K562 (cell line): ENCODE data around the gene SYNJ2. TPM values are rescaled to one million over a fixed set of nuclear protein-coding genes. Genes with fewer than 3 reads are reported as not detected.

ENCODE experiments used
- ATAC-seq: fragments of 200-7000 bp; cut with Tn5 transposase; 3 replicates; pipeline ENCODE4 v1.9.1; 2020; ENCODE audit warnings: moderate library complexity
- BruUV-seq: library from RNA; stranded (reverse); fragments of 400-500 nt; replicated peaks from 2 replicates; lab custom pipeline; 2021; lab: Mats Ljungman, UMichigan
- CTCF ChIA-PET: fragments of 300-600 bp; formaldehyde crosslinking; extraction: SDS; loops from one replicate; lab custom pipeline; 2021; ENCODE audit warnings: low intra/inter-chr PET ratio; lab: Yijun Ruan, JAX
- POLR2A ChIA-PET: fragments of 300-600, 350-650 bp; sonication (Branson Sonifier 250); formaldehyde crosslinking; extraction: SDS; loops from one replicate; lab custom pipeline; 2021; ENCODE audit warnings: antibody characterized with exemption, inconsistent platforms; lab: Yijun Ruan, JAX
- DNase-seq, 4 experiments: peaks; one replicate each; pipeline versions ENCODE4 v3.0.0 to v3.0.0-alpha.2; 2011 to 2018; ENCODE audit warnings: low spot score in 3 of 4, mixed read lengths in 3 of 4; ENCODE audit errors: extremely low read depth in 1 of 4
- FAIRE-seq: peaks from 2 replicates; lab custom pipeline; 2011; peaks lifted over from hg19 to GRCh38; lab: Jason Lieb, UNC
- H2AFZ ChIP-seq: 2 replicates; pipeline ENCODE4 v1.6.0; 2011; ENCODE audit warnings: low read depth, low read length, control low read depth, inconsistent platforms
- H3K27ac ChIP-seq: fragments of 200-600 bp; 3 replicates; pipeline ENCODE4 v1.8.0; 2011; ENCODE audit warnings: low read depth, mild to moderate bottlenecking, control low read depth, inconsistent platforms, low read length, moderate library complexity, mixed read lengths; ENCODE audit errors: extremely low read depth
- H3K27me3 ChIP-seq, 2 experiments: fragments of 300-600 bp in 1 of 2; 2 replicates in 1 of 2; 3 replicates in 1 of 2; pipeline versions ENCODE4 v1.6.0 to v1.8.0; 2011; ENCODE audit warnings: inconsistent platforms in 2 of 2, low read length in 2 of 2, mild to moderate bottlenecking in 1 of 2, mixed read lengths in 1 of 2, moderate library complexity in 1 of 2; ENCODE audit not compliant: control insufficient read depth in 2 of 2, insufficient read depth in 2 of 2
- H3K36me3 ChIP-seq: fragments of 300-600 bp; 3 replicates; pipeline ENCODE4 v1.8.0; 2011; ENCODE audit warnings: mild to moderate bottlenecking, low read length, inconsistent platforms; ENCODE audit not compliant: control insufficient read depth, insufficient read depth
- H3K4me1 ChIP-seq, 2 experiments: fragments of 200-600 bp in 1 of 2; replicated peaks in 1 of 2; 2 replicates in 1 of 2; 3 replicates in 1 of 2; pipeline versions ENCODE4 v1.5.1 to v1.8.0; 2011; ENCODE audit warnings: inconsistent platforms in 2 of 2, low read length in 2 of 2, mild to moderate bottlenecking in 1 of 2, mixed read lengths in 1 of 2, moderate library complexity in 1 of 2; ENCODE audit not compliant: control insufficient read depth in 2 of 2, insufficient read depth in 2 of 2
- H3K4me2 ChIP-seq: 2 replicates; pipeline ENCODE4 v1.6.1; 2011; ENCODE audit warnings: low read length, control low read depth, inconsistent platforms, mixed read lengths; ENCODE audit not compliant: insufficient read depth
- H3K4me3 ChIP-seq: fragments of 200-600 bp; sonication (generic), shearing (Covaris generic); 2 replicates; pipeline ENCODE4 v1.5.1; 2016; ENCODE audit warnings: control low read depth, inconsistent platforms
- H3K79me2 ChIP-seq: fragments of 200-600 bp; 3 replicates; pipeline ENCODE4 v1.8.0; 2011; ENCODE audit warnings: low read length, inconsistent platforms; ENCODE audit not compliant: control insufficient read depth, insufficient read depth
- H3K9ac ChIP-seq, 2 experiments: 2 replicates each; pipeline versions ENCODE4 v1.6.0 to v1.6.1; 2011; ENCODE audit warnings: low read depth in 2 of 2, low read length in 2 of 2, control low read depth in 1 of 2, inconsistent platforms in 1 of 2, mild to moderate bottlenecking in 1 of 2, mixed read lengths in 1 of 2; ENCODE audit not compliant: insufficient read depth in 1 of 2
- H3K9me1 ChIP-seq: one replicate; pipeline ENCODE4 v1.6.0; 2011; ENCODE audit warnings: inconsistent platforms, mild to moderate bottlenecking, low read length, moderate library complexity; ENCODE audit not compliant: control insufficient read depth, insufficient read depth
- H3K9me3 ChIP-seq: replicated peaks from 2 replicates; pipeline ENCODE4 v1.5.1; 2011; ENCODE audit warnings: low read depth, low read length, inconsistent platforms; ENCODE audit not compliant: control insufficient read depth, insufficient read depth
- H4K20me1 ChIP-seq: replicated peaks from 2 replicates; pipeline ENCODE4 v1.6.1; 2011; ENCODE audit warnings: low read length, inconsistent platforms, mixed read lengths; ENCODE audit not compliant: control insufficient read depth, insufficient read depth
- ARID4B ChIP-seq: sonication (generic); formaldehyde crosslinking; IDR thresholded peaks from 2 replicates; pipeline ENCODE4 v1.8.0; 2022; ENCODE audit warnings: mild to moderate bottlenecking, missing genetic modification reagents
- POLR2G ChIP-seq: fragments of 200-400 bp; formaldehyde crosslinking; IDR thresholded peaks from 2 replicates; pipeline ENCODE4 v1.6.1; 2017; ENCODE audit warnings: low read depth, mild to moderate bottlenecking, antibody characterized with exemption, low read length, moderate library complexity
- WGBS: fragments of 100-300 bp; shearing (Covaris generic); methylation state at CpG from one replicate; pipeline ENCODE4 v1.1.6; 2016; ENCODE audit warnings: low coverage, mixed read lengths; ENCODE audit not compliant: insufficient coverage; ENCODE audit errors: missing lambda C conversion rate; 5-methylcytosine and 5-hydroxymethylcytosine counted together
- in situ Hi-C: fragments of 300-500 bp; cut with MboI; formaldehyde crosslinking; loops from 4 replicates; pipeline ENCODE4 v1.15.0; 2018; ENCODE audit warnings: inconsistent platforms, mixed read lengths
- intact Hi-C: fragments of 100-400 bp; cut with micrococcal nuclease; formaldehyde crosslinking; loops from 2 replicates; pipeline ENCODE4 v1.14.2; 2022
- polyA plus RNA-seq, 8 experiments: library from polyadenylated mRNA; depleted of rRNA in 4 of 8; stranded (reverse) in 5 of 8; unstranded in 3 of 8; fragments of >200 nt; fragmentation: Nextera tagmentation in 2 of 8; fragmentation: Illumina TruSeq in 1 of 8; extraction: Ambion mirVana in 2 of 8; extraction: Trizol in 1 of 8; gene quantifications; 2 replicates each; pipeline versions ENCODE4 v1.2.1 to v1.2.3, GENCODE V29; 2011 to 2014; ENCODE audit warnings: inconsistent platforms in 1 of 8, missing spikeins in 1 of 8
- total RNA-seq, 7 experiments: library from RNA; depleted of rRNA in 6 of 7; stranded (reverse); fragments of >200 nt in 6 of 7; fragmentation: Illumina TruSeq in 2 of 7; extraction: Trizol in 2 of 7; gene quantifications; 2 replicates each; pipeline versions ENCODE4 v1.2.1 to v1.2.3, GENCODE V29; 2011 to 2021; ENCODE audit warnings: low replicate concordance in 1 of 7

The SYNJ2 gene
- total and polyA plus RNA-seq, 9 of the 15 experiments (the other 6 are each of a cell fraction or from before 2014, with no cell fraction given) = 3.0 to 27.7 (median 17.8) TPM

GRCh38 chr6:158064725-158065251 lies 83.1 kb downstream of the SYNJ2 start:
- intact Hi-C loops (no loop called here), in situ Hi-C loops (no loop called here)
- H3K4me2 ChIP-seq = no peak overlapping the region
- DNase-seq (no peak), FAIRE-seq (no peak), ATAC-seq (no peak)
- no peak overlapping the region for H3K27ac ChIP-seq
- H2AFZ ChIP-seq = no peak overlapping the region
- TF ChIP-seq POLR2G (0 out of 2 replicates have a peak, but pooled peaks have one; percentile 19), ARID4B (CRISPR knock-in tag) (no peak)
- ChIA-PET POLR2A (interaction anchor here (0.6 to 1.1 kb wide), 2 partner anchors 16 to 162 kb away, joined by 4 to 5 read pairs; no protein-coding TSS in a partner anchor), CTCF (no interaction called here)
- peaks cover 43% of the 10 kb centered on the region; the same call in 2 of the 3 replicates for H3K36me3 ChIP-seq
- 86% methylated on average over 21 of the region's 24 CpGs for WGBS
- peaks cover 0 to 25% of the 10 kb centered on the region in 2 experiments; a peak in 1 of 5 replicates for H3K4me1 ChIP-seq
- H3K27me3 ChIP-seq = no peaks in the 10 kb centered on the region
- H3K9me3 ChIP-seq = no peaks in the 10 kb centered on the region
- H4K20me1 ChIP-seq = 0 out of 2 replicates have a peak, but pooled peaks cover 4% of the 10 kb centered on the region
- no peak overlapping the region for H3K4me3 ChIP-seq
- no TSS peak for BruUV-seq
- no peaks in the 10 kb centered on the region for H3K79me2 ChIP-seq
- no peaks in the 10 kb centered on the region for H3K9me1 ChIP-seq
- peak overlapping the region in 1 of 2 experiments; percentile 19; a peak in 1 of 4 replicates for H3K9ac ChIP-seq
